Naive B cell (primary cell): Measurements from ENCODE around the gene RNF223. TPM values are rescaled to one million over a fixed set of nuclear protein-coding genes. Genes with fewer than 3 reads are reported as not detected.
A peak's percentile ranks its signal among the peaks of the same experiment; 100 is the strongest.

Source experiments
- ATAC-seq, 2 donors: fragments of 150-1000 bp; cut with Tn5 transposase; 2 replicates each; pipeline ENCODE4 v1.10.0; 2021; ENCODE audit warnings: low read depth in 2 of 2, mild to moderate bottlenecking in 2 of 2, moderate library complexity in 2 of 2
- DNase-seq: peaks from one replicate; pipeline ENCODE4 v3.0.0; 2022
- H3K27ac Mint-ChIP-seq, 6 donors: one replicate each; pipeline ENCODE4 v1.8.0; 2020 to 2022; ENCODE audit warnings: mild to moderate bottlenecking in 6 of 6, mixed read lengths in 6 of 6, moderate library complexity in 5 of 6, inconsistent platforms in 2 of 6
- H3K27me3 Mint-ChIP-seq, 3 donors: one replicate each; pipeline ENCODE4 v1.8.0; 2021 to 2022; ENCODE audit warnings: mixed read lengths in 3 of 3, mild to moderate bottlenecking in 1 of 3
- H3K36me3 Mint-ChIP-seq, 2 donors: one replicate each; pipeline ENCODE4 v1.8.0; 2020 to 2022; ENCODE audit warnings: mixed read lengths in 2 of 2, inconsistent platforms in 1 of 2, mild to moderate bottlenecking in 1 of 2
- H3K4me1 Mint-ChIP-seq, 3 donors: one replicate each; pipeline ENCODE4 v1.8.0; 2020 to 2022; ENCODE audit warnings: mixed read lengths in 3 of 3, inconsistent platforms in 1 of 3, mild to moderate bottlenecking in 1 of 3, moderate library complexity in 1 of 3
- H3K4me3 Mint-ChIP-seq, 8 donors: one replicate each; pipeline ENCODE4 v1.8.0; 2020 to 2022; ENCODE audit warnings: mild to moderate bottlenecking in 8 of 8, mixed read lengths in 8 of 8, moderate library complexity in 8 of 8, inconsistent platforms in 2 of 8
- H3K9me3 Mint-ChIP-seq, 7 donors: one replicate each; pipeline ENCODE4 v1.8.0; 2020 to 2022; ENCODE audit warnings: mixed read lengths in 7 of 7, mild to moderate bottlenecking in 5 of 7, inconsistent platforms in 2 of 7, moderate library complexity in 1 of 7
- polyA plus RNA-seq, 6 donors: library from polyadenylated mRNA; unstranded; fragments of 300-500 nt; fragmentation: Illumina TruSeq; gene quantifications; one replicate each; pipeline ENCODE4 v1.2.3, GENCODE V29; 2021; ENCODE audit warnings: low read depth in 6 of 6

The RNF223 gene
- polyA plus RNA-seq: not detected

DNA sequence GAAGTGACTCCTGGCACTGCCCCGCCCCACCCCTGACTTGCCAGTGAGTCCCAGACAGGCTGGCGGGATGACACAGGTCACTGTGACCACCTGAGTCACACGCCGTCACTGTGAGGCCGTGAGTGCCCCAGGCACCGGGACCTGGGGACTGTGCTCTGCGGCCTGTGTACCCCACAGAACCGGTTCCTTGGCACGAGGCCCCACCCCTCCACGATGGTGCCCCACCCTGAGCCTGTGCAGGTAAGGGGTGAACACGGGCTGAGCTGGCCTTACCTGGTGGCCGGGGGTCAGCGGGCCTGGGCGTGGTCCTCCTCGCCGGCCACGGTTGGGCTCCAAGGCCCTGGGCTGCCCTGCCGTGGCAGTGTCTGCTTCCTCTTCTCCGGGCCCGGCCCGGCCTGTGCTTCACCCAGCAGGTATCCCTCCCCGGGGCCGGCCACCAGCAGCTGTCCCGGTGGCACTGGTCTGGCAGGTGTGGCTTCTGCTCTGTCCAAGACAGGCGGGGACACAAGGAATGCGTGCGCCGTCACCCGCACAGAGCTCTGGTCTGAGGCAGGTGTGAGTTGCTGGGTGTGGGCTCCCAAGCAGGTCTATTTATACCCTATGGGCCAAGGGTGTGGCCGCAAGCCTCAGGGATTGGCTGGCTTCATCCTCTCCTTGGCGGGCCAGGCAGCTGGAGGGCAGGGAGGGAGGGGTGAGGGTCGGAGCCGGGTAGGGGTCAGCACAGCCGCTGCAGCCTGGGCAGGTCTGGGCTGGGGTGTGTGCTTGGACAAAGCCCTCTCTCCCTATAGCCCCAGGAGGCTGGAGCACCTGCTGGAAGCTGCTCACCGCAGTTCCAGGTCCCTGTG lies at the start of gene RNF223:
TSS of gene RNF223 (minus strand) at position 564 of the 845 bp plus-strand sequence. CDS start 1,740 bp downstream, outside the sequence.
- no peak for DNase-seq
- H3K4me3 Mint-ChIP-seq: no peak within 1 kb of the TSS
- peaks cover 4 to 14% (median 9%) of the 10 kb centered on the region in 3 donors for H3K27me3 Mint-ChIP-seq
- H3K36me3 Mint-ChIP-seq: no peaks in the 10 kb centered on the region
- H3K4me1 Mint-ChIP-seq: peaks cover 7 to 16% (median 15%) of the 10 kb centered on the region in 3 donors
- peak within 1 kb of the TSS in 2 of 6 donors; percentile 7 to 11 for H3K27ac Mint-ChIP-seq
- no peak for ATAC-seq
- no peaks in the 10 kb centered on the region for H3K9me3 Mint-ChIP-seq

DNA sequence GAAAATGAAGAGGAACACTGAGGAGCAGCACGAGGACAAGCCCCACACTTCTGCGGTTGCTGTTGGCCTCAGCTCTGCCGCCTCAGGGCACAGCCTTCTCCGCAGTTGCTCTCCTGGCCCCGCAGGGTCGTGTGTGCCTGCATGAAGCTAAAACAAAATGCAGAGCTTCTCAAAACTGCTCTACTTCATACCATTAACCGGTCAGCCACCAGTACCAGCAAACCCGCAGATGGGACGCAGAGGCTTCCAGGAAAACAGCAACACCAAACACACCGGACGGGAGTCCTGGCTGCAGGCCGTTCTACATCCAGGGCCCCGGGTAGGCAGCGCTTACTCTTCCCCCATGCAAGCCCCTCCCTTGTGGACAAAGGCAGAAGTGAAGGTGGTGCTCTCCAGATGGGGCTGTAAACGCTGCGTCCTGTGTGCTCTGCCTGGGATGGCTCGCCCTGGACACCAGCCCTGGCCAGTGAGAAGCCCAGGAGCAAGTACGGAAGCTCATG lies 48.9 kb upstream of the RNF223 start:
- Mint-ChIP-seq H3K9me3 (peaks cover 0 to 2% (median 0%) of the 10 kb centered on the region in 7 donors), H3K27me3 (peaks cover 7 to 9% (median 8%) of the 10 kb centered on the region in 3 donors), H3K27ac (peak overlapping the region in 5 of 6 donors; percentile 37 to 82 (median 69)), H3K4me3 (peak overlapping the region in 7 of 8 donors; percentile 38 to 82 (median 49)), H3K4me1 (peaks cover 10 to 26% (median 21%) of the 10 kb centered on the region in 3 donors), H3K36me3 (no peaks in the 10 kb centered on the region)
- DNase-seq (no peak), ATAC-seq (peak; percentile 18 to 22)

GRCh38 chr1:1122078-1122811 lies 48.1 kb upstream of the RNF223 start:
- peak; percentile 94 to 95 for ATAC-seq
- H3K36me3 Mint-ChIP-seq: no peaks in the 10 kb centered on the region
- peak overlapping the region in 5 of 6 donors; percentile 56 to 83 (median 78) for H3K27ac Mint-ChIP-seq
- DNase-seq: peak; percentile 86
- H3K4me1 Mint-ChIP-seq: peaks cover 10 to 25% (median 25%) of the 10 kb centered on the region in 3 donors
- H3K27me3 Mint-ChIP-seq: peaks cover 7 to 9% (median 8%) of the 10 kb centered on the region in 3 donors
- peak overlapping the region in 7 of 8 donors; percentile 29 to 68 (median 59) for H3K4me3 Mint-ChIP-seq
- H3K9me3 Mint-ChIP-seq: peaks cover 0 to 2% (median 0%) of the 10 kb centered on the region in 7 donors

GRCh38 chr1:1121611-1122077 lies 47.5 kb upstream of the RNF223 start:
- H3K9me3 Mint-ChIP-seq: peaks cover 0 to 2% (median 0%) of the 10 kb centered on the region in 7 donors
- no peak for DNase-seq
- H3K4me3 Mint-ChIP-seq: no peak overlapping the region
- peak overlapping the region in 1 of 6 donors; percentile 78 for H3K27ac Mint-ChIP-seq
- H3K27me3 Mint-ChIP-seq: peaks cover 7 to 9% (median 8%) of the 10 kb centered on the region in 3 donors
- peaks cover 10 to 25% (median 22%) of the 10 kb centered on the region in 3 donors for H3K4me1 Mint-ChIP-seq
- peak; percentile 22 to 32 for ATAC-seq
- no peaks in the 10 kb centered on the region for H3K36me3 Mint-ChIP-seq

GRCh38 chr1:1120866-1121591 lies 46.9 kb upstream of the RNF223 start:
- Mint-ChIP-seq H3K4me3 (peak overlapping the region in 1 of 8 donors; percentile 28), H3K27me3 (peaks cover 7 to 9% (median 8%) of the 10 kb centered on the region in 3 donors), H3K27ac (peak overlapping the region in 3 of 6 donors; percentile 56 to 72 (median 68)), H3K4me1 (peaks cover 13 to 25% (median 24%) of the 10 kb centered on the region in 3 donors), H3K36me3 (no peaks in the 10 kb centered on the region), H3K9me3 (peaks cover 0 to 2% (median 0%) of the 10 kb centered on the region in 7 donors)
- ATAC-seq (no peak), DNase-seq (no peak)

GRCh38 chr1:1120096-1120495 lies 46.0 kb upstream of the RNF223 start:
- Mint-ChIP-seq H3K27ac (peak overlapping the region in 1 of 6 donors; percentile 69), H3K27me3 (peaks cover 7 to 9% (median 8%) of the 10 kb centered on the region in 3 donors), H3K36me3 (no peaks in the 10 kb centered on the region), H3K4me1 (peaks cover 16 to 27% (median 23%) of the 10 kb centered on the region in 3 donors), H3K4me3 (no peak overlapping the region), H3K9me3 (peaks cover 0 to 2% (median 0%) of the 10 kb centered on the region in 7 donors)
- no peak for DNase-seq
- ATAC-seq: no peak

DNA sequence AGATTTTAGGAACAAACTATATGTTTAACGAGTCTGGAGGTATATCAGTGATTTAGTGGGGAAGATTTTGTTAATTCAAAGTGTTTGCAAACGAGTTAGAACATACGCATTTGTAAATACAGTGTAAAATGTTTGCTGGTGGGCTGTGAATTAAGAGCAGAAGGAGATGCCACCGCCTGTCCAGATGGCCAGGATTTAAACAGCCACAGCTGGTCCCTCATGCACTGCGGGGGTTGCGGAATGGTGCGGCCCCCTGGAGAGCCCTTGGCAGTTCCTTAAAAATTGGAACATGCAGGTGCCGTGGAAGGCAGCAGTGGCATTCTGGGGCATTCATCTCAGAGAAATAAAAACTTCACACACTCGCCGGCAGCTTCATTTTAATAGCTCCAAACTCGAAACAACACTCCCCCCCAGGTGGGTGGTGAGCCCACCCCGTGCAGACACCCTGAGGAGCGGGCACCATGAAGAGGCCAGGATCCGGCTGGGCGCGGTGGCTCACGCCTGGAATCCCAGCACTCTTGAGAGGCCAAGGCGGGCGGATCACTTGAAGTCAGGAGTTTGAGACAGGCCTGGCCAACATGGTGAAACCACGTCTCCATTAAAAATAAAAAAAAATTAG lies 45.3 kb upstream of the RNF223 start:
- peaks cover 16 to 34% (median 29%) of the 10 kb centered on the region in 3 donors for H3K4me1 Mint-ChIP-seq
- H3K4me3 Mint-ChIP-seq: peak overlapping the region in 1 of 8 donors; percentile 27
- peaks cover 7 to 9% (median 8%) of the 10 kb centered on the region in 3 donors for H3K27me3 Mint-ChIP-seq
- peak overlapping the region in 1 of 6 donors; percentile 78 for H3K27ac Mint-ChIP-seq
- DNase-seq (no peak), ATAC-seq (no peak)
- H3K36me3 Mint-ChIP-seq: no peaks in the 10 kb centered on the region
- H3K9me3 Mint-ChIP-seq: peaks cover 0 to 2% (median 0%) of the 10 kb centered on the region in 7 donors

- H3K4me1 Mint-ChIP-seq: peaks cover 12 to 31% (median 26%) of the 10 kb centered on the region in 3 donors
- H3K27ac Mint-ChIP-seq: peak overlapping the region in 1 of 6 donors; percentile 78
- peaks cover 0 to under 1% (median 0%) of the 10 kb centered on the region in 7 donors for H3K9me3 Mint-ChIP-seq
- no peaks in the 10 kb centered on the region for H3K36me3 Mint-ChIP-seq
- ATAC-seq (no peak), DNase-seq (no peak)
- H3K27me3 Mint-ChIP-seq: peaks cover 7 to 9% (median 8%) of the 10 kb centered on the region in 3 donors
- peak overlapping the region in 1 of 8 donors; percentile 22 for H3K4me3 Mint-ChIP-seq
Measured at GRCh38 chr1:1118876-1119220, 44.7 kb upstream of the RNF223 start.

DNA sequence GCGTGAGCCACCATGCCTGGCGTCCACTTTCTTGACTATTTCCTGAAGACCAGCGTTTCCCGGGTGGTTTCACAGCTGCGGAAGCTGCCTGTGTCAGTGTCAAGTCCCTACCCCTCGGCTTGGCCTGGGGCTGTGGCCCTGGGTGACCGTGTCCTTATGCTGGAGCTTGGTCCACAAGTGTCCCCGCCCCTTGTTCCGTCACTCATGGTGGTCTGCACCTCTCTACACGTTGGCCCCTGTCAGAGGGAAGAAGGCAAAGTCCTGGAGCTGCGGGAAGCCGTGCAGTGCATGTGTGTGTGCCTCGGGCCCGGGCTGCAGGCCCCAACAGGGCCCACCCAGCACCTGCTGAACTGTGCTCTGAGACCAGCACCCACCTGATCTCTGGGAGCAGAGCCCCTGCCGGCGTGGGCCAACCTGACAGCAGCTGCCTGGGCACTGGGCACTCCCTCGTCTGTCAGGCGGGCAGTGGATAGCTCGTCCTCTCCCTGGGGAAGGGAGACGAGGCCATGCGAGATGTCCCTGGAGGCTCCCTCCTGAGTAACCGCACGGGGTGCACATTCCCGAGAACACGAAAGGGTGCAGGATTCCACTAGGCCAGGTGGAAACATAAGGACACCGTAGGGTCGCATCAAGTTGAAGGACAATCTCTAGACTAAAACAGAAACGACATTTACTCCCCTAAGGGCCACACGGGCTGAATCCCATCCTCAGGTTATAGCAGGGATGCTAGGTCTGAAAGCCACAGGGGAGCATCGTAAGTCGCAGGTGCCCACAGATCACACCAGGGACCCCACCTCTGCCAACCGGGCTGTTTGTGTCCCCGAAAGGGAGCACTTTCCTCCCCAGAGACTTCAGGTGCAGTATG lies 44.1 kb upstream of the RNF223 start:
- H3K27ac Mint-ChIP-seq: peak overlapping the region in 1 of 6 donors; percentile 7
- H3K27me3 Mint-ChIP-seq: peaks cover 7 to 9% (median 8%) of the 10 kb centered on the region in 3 donors
- ATAC-seq (no peak), DNase-seq (no peak)
- peaks cover 6 to 25% (median 20%) of the 10 kb centered on the region in 3 donors for H3K4me1 Mint-ChIP-seq
- H3K4me3 Mint-ChIP-seq: peak overlapping the region in 3 of 8 donors; percentile 9 to 65 (median 24)
- peaks cover 0 to 4% (median 3%) of the 10 kb centered on the region in 7 donors for H3K9me3 Mint-ChIP-seq
- peaks cover 0 to 5% of the 10 kb centered on the region in 2 donors for H3K36me3 Mint-ChIP-seq

- Mint-ChIP-seq H3K36me3 (peaks cover 0 to 13% of the 10 kb centered on the region in 2 donors), H3K4me3 (peak overlapping the region in 7 of 8 donors; percentile 61 to 90 (median 66)), H3K27ac (peak overlapping the region in 1 of 6 donors; percentile 7), H3K9me3 (peaks cover under 1 to 6% (median 5%) of the 10 kb centered on the region in 7 donors), H3K4me1 (peaks cover 6 to 17% (median 14%) of the 10 kb centered on the region in 3 donors), H3K27me3 (peaks cover 7 to 9% (median 8%) of the 10 kb centered on the region in 3 donors)
- DNase-seq: no peak
- ATAC-seq: no peak
Measured at GRCh38 chr1:1117469-1117831, 43.3 kb upstream of the RNF223 start.
